CD4-positive, alpha-beta T cell treated with Interleukin-1 beta for 1 hour (primary cell): ENCODE data around the gene SLC7A4.
A peak's percentile ranks its signal among the peaks of the same experiment; 100 is the strongest.

Source experiments
- DNase-seq, 2 donors: peaks; one replicate each; pipeline ENCODE4 v3.0.0-alpha.2; 2020 to 2022

The SLC7A4 gene

GRCh38 chr22:20981787-20982562 lies 50.4 kb downstream of the SLC7A4 start, which contains the start of gene LZTR1:
TSS of gene LZTR1 (plus strand) at chr22:20982297. CDS start at chr22:20982372, 75 bp downstream.
- peak; percentile 64 to 76 for DNase-seq

- no peak for DNase-seq
Measured at GRCh38 chr22:20980938-20981722, 51.2 kb downstream of the SLC7A4 start.

GRCh38 chr22:20980523-20980922 lies 51.8 kb downstream of the SLC7A4 start:
- no peak for DNase-seq

- DNase-seq: no peak
Measured at GRCh38 chr22:20979940-20980453, 52.4 kb downstream of the SLC7A4 start.

GRCh38 chr22:20979243-20979809 lies 53.0 kb downstream of the SLC7A4 start:
- DNase-seq: peak; percentile 67 to 87
